ENCODE data around the gene TUBA3E.
"Not testable (repeated sequence)": the region's sequence is repeated elsewhere in the genome, so short reads cannot be mapped to it uniquely, and the experiment has no call there.

The TUBA3E gene

GRCh38 chr2:130160838-130161705 lies 37.2 kb downstream of the TUBA3E start:
- not testable (repeated sequence) for DNase-seq

- no peak for DNase-seq
Measured at GRCh38 chr2:130160131-130160530, 38.1 kb downstream of the TUBA3E start.

GRCh38 chr2:130159376-130159775 lies 38.9 kb downstream of the TUBA3E start:
- not testable (repeated sequence) for DNase-seq

- no peak for DNase-seq
Measured at GRCh38 chr2:130158631-130159030, 39.6 kb downstream of the TUBA3E start.

GRCh38 chr2:130157825-130158514 lies 40.3 kb downstream of the TUBA3E start:
- not testable (repeated sequence) for DNase-seq

GRCh38 chr2:130157354-130157753 lies 40.9 kb downstream of the TUBA3E start:
- DNase-seq, result not testable (repeated sequence)

GRCh38 chr2:130156624-130157004 lies 41.6 kb downstream of the TUBA3E start:
- DNase-seq, result no peak

- DNase-seq, result peak; percentile 19
Measured at GRCh38 chr2:130155956-130156623, 42.1 kb downstream of the TUBA3E start.

GRCh38 chr2:130154773-130155765 lies 43.2 kb downstream of the TUBA3E start:
- DNase-seq, result no peak

GRCh38 chr2:130154423-130154770 lies 43.8 kb downstream of the TUBA3E start:
- not testable (repeated sequence) for DNase-seq

- not testable (repeated sequence) for DNase-seq
Measured at GRCh38 chr2:130153721-130154422, 44.4 kb downstream of the TUBA3E start.

- no peak for DNase-seq
Measured at GRCh38 chr2:130152816-130153595, 45.2 kb downstream of the TUBA3E start.

GRCh38 chr2:130152136-130152815 lies 46.0 kb downstream of the TUBA3E start:
- DNase-seq, result not testable (repeated sequence)

GRCh38 chr2:130151145-130151512 lies 47.1 kb downstream of the TUBA3E start:
- DNase-seq, result not testable (repeated sequence)

- no peak for DNase-seq
Measured at GRCh38 chr2:130150181-130151144, 47.8 kb downstream of the TUBA3E start.

- DNase-seq, result peak; percentile 14
Measured at GRCh38 chr2:130148515-130148914, 49.7 kb downstream of the TUBA3E start.

GRCh38 chr2:130145006-130145414 lies 53.2 kb downstream of the TUBA3E start, which contains the start of gene CCDC74B:
CCDC74B (minus strand) TSS chr2:130145112; CDS start chr2:130144996, 116 bp downstream.
- peak; percentile 48 for DNase-seq

GRCh38 chr2:130143266-130144039 lies 54.8 kb downstream of the TUBA3E start:
- DNase-seq, result not testable (repeated sequence)
